A549 (cell line): ENCODE data around the gene IFNAR2.

Source experiments
- CTCF ChIP-seq: fragments of >200 bp; sonication (Bioruptor Twin); formaldehyde crosslinking; IDR thresholded peaks from 3 replicates; pipeline ENCODE4 v1.5.1; 2016
- MYC ChIP-seq: IDR thresholded peaks from 2 replicates; pipeline ENCODE4 v1.6.1; 2012; ENCODE audit warnings: mild to moderate bottlenecking, inconsistent platforms, low read length, improper control_type of control experiment, borderline replicate concordance
- NFE2L2 ChIP-seq: fragments of 150-350 bp; conservative IDR thresholded peaks from 2 replicates; pipeline ENCODE4 v1.6.1; 2014; ENCODE audit warnings: low read length

- no peak for TF ChIP-seq NFE2L2
- no peak for TF ChIP-seq CTCF
- TF ChIP-seq MYC = no peak
Observed at GRCh38 chr21:33236766-33237165, 7.0 kb downstream of the IFNAR2 start.
